Hepatocyte (in vitro differentiated cells): ENCODE results near the gene GIMAP8.

ENCODE experiments used
- EZH2phosphoT487 ChIP-seq: fragments of 200-600 bp; sonication (generic); IDR thresholded peaks from one replicate; pipeline ENCODE4 v1.6.1; 2018; ENCODE audit warnings: antibody characterized with exemption, mild to moderate bottlenecking, low read depth, moderate library complexity; ENCODE audit not compliant: unreplicated experiment, severe bottlenecking
- TF ChIP-seq, protein P1 (sequence below): fragments of 200-600 bp; sonication (generic); IDR thresholded peaks from 2 replicates; pipeline ENCODE4 v1.5.1; 2016; ENCODE audit warnings: antibody characterized with exemption, mild to moderate bottlenecking; ENCODE audit not compliant: poor library complexity

DNA sequence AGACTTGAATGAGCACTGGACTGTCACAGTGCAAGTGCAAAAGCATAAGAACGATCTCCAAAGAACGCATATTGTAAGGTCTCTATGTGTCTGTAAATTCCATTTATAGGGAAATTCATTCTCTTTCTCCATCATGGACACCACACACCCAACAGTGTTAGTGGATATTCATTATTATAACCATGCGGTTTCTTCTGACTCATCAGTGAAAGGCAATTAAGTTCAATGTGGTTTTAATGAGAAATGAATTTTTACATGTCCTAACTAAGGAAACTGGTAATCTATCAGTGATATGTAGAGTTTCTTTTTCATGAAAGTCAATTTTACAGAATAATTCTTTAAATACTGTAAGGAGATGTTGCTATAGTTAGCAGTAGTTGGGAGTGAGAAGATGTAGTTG, 25.9 kb downstream of the GIMAP8 start:
- TF ChIP-seq, protein P1, sequence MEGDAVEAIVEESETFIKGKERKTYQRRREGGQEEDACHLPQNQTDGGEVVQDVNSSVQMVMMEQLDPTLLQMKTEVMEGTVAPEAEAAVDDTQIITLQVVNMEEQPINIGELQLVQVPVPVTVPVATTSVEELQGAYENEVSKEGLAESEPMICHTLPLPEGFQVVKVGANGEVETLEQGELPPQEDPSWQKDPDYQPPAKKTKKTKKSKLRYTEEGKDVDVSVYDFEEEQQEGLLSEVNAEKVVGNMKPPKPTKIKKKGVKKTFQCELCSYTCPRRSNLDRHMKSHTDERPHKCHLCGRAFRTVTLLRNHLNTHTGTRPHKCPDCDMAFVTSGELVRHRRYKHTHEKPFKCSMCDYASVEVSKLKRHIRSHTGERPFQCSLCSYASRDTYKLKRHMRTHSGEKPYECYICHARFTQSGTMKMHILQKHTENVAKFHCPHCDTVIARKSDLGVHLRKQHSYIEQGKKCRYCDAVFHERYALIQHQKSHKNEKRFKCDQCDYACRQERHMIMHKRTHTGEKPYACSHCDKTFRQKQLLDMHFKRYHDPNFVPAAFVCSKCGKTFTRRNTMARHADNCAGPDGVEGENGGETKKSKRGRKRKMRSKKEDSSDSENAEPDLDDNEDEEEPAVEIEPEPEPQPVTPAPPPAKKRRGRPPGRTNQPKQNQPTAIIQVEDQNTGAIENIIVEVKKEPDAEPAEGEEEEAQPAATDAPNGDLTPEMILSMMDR: no peak
- no peak for TF ChIP-seq EZH2phosphoT487
